Measurements from ENCODE around the gene STYXL1.

DNA sequence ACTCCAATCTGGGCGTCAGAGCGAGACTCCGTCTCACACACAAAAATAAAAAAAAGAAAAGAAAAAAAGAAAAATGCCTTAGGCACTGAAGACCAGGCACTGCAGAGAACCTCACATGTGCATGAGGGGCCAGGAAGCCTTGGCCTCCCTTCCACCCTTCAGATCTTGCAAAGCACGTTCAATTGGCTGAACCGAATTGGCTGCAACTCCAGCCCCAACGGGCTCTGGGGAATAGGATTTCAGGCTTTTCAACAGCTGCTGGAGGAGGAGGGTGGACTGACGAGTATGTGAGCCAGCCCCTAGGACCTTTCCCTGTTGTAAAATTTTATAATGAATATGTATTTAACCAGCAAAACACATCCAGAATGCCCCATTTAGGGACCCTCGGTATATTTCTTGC is 70.1 kb downstream of the STYXL1 start:
- TF ChIP-seq, protein P1, sequence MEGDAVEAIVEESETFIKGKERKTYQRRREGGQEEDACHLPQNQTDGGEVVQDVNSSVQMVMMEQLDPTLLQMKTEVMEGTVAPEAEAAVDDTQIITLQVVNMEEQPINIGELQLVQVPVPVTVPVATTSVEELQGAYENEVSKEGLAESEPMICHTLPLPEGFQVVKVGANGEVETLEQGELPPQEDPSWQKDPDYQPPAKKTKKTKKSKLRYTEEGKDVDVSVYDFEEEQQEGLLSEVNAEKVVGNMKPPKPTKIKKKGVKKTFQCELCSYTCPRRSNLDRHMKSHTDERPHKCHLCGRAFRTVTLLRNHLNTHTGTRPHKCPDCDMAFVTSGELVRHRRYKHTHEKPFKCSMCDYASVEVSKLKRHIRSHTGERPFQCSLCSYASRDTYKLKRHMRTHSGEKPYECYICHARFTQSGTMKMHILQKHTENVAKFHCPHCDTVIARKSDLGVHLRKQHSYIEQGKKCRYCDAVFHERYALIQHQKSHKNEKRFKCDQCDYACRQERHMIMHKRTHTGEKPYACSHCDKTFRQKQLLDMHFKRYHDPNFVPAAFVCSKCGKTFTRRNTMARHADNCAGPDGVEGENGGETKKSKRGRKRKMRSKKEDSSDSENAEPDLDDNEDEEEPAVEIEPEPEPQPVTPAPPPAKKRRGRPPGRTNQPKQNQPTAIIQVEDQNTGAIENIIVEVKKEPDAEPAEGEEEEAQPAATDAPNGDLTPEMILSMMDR (conservative IDR thresholded peaks at IDR 0.05; ENCODE audit: low read depth, low read length): no peak
- TF ChIP-seq EZH2 (IDR thresholded peaks at IDR 0.05; ENCODE audit: low read length, unreplicated experiment) (no peak), EZH2phosphoT487 (IDR thresholded peaks at IDR 0.05; ENCODE audit: borderline replicate concordance, low read length) (no peak)

Data from PC-3 (cell line).